Keratinocyte (primary cell): ENCODE data around the gene PAX9. TPM values are rescaled to one million over a fixed set of nuclear protein-coding genes. Genes with fewer than 3 reads are reported as not detected.

Experiments used
- DNase-seq: peaks from one replicate; pipeline ENCODE4 v3.0.0-alpha.2; 2011; ENCODE audit warnings: low read depth, missing footprints, low spot score
- FAIRE-seq: peaks from 2 replicates; lab custom pipeline; 2011; peaks lifted over from hg19 to GRCh38; lab: Jason Lieb, UNC
- H2AFZ ChIP-seq: 2 replicates; pipeline ENCODE4 v1.6.0; 2012; ENCODE audit warnings: low read length, control low read depth, inconsistent platforms; ENCODE audit not compliant: control insufficient read depth
- H3K27ac ChIP-seq: 2 replicates; pipeline ENCODE4 v1.5.1; 2011; ENCODE audit warnings: low read length; ENCODE audit not compliant: control insufficient read depth, insufficient read depth
- H3K27me3 ChIP-seq: 3 replicates; pipeline ENCODE4 v1.6.0; 2011; ENCODE audit warnings: low read length; ENCODE audit not compliant: control insufficient read depth, insufficient read depth; ENCODE audit errors: extremely low read depth
- H3K36me3 ChIP-seq, 2 experiments: 2 replicates in 1 of 2; 3 replicates in 1 of 2; pipeline ENCODE4 v1.5.1; 2011; ENCODE audit warnings: low read length in 2 of 2, mild to moderate bottlenecking in 1 of 2; ENCODE audit not compliant: control insufficient read depth in 2 of 2, insufficient read depth in 2 of 2; ENCODE audit errors: extremely low read depth in 1 of 2
- H3K4me1 ChIP-seq: 3 replicates; pipeline ENCODE4 v1.5.1; 2011; ENCODE audit warnings: low read length; ENCODE audit not compliant: control insufficient read depth, insufficient read depth; ENCODE audit errors: extremely low read depth
- H3K4me2 ChIP-seq: 3 replicates; pipeline ENCODE4 v1.6.0; 2011; ENCODE audit warnings: low read depth, low read length; ENCODE audit not compliant: control insufficient read depth, insufficient read depth; ENCODE audit errors: extremely low read depth
- H3K4me3 ChIP-seq, 3 experiments: fragments of 200-600 bp in 1 of 3; sonication (generic) in 1 of 3; 2 replicates in 2 of 3; 3 replicates in 1 of 3; pipeline ENCODE4 v1.5.1; 2011 to 2016; ENCODE audit warnings: low read length in 3 of 3, mild to moderate bottlenecking in 3 of 3, control low read depth in 2 of 3, inconsistent platforms in 1 of 3, low read depth in 1 of 3, mixed read lengths in 1 of 3, mixed run types in 1 of 3, moderate library complexity in 1 of 3; ENCODE audit not compliant: control insufficient read depth in 2 of 3, insufficient read depth in 2 of 3; ENCODE audit errors: extremely low read depth in 1 of 3
- H3K79me2 ChIP-seq: 2 replicates; pipeline ENCODE4 v1.6.0; 2012; ENCODE audit warnings: low read length; ENCODE audit not compliant: control insufficient read depth, insufficient read depth
- H3K9ac ChIP-seq: 3 replicates; pipeline ENCODE4 v1.6.0; 2011; ENCODE audit warnings: low read length; ENCODE audit not compliant: control insufficient read depth, insufficient read depth; ENCODE audit errors: extremely low read depth
- H3K9me1 ChIP-seq: 3 replicates; pipeline ENCODE4 v1.6.0; 2011; ENCODE audit warnings: low read length; ENCODE audit not compliant: control insufficient read depth, insufficient read depth; ENCODE audit errors: extremely low read depth
- H3K9me3 ChIP-seq: 2 replicates; pipeline ENCODE4 v1.5.1; 2012; ENCODE audit warnings: low read depth, low read length; ENCODE audit not compliant: control insufficient read depth
- H4K20me1 ChIP-seq: 3 replicates; pipeline ENCODE4 v1.6.0; 2011; ENCODE audit warnings: low read length; ENCODE audit not compliant: control insufficient read depth, insufficient read depth; ENCODE audit errors: extremely low read depth
- EZH2 ChIP-seq: IDR thresholded peaks from one replicate; pipeline ENCODE4 v1.6.1; 2012; ENCODE audit warnings: inconsistent platforms, mild to moderate bottlenecking, low read length, moderate library complexity
- dilution Hi-C: fragments of 300-500 bp; cut with MboI; formaldehyde crosslinking; loops from one replicate; pipeline ENCODE4 v1.7.0; 2020; ENCODE audit warnings: low sequenced_read_pairs; ENCODE audit not compliant: extremely low pct_ligation_motif_present
- polyA plus RNA-seq, 5 experiments: library from polyadenylated mRNA; depleted of rRNA in 3 of 5; stranded (reverse) in 3 of 5; stranded (forward) in 1 of 5; unstranded in 1 of 5; fragments of >200 nt; gene quantifications; 1 replicate in 1 of 5; 2 replicates in 3 of 5; 3 replicates in 1 of 5; pipeline versions ENCODE4 v1.2.1 to v1.2.3, GENCODE V29; 2011 to 2012; ENCODE audit warnings: missing spikeins in 2 of 5, low read depth in 1 of 5, low replicate concordance in 1 of 5
- TF ChIP-seq, protein P1 (sequence below), 3 experiments: IDR thresholded peaks in 1 of 3; conservative IDR thresholded peaks in 1 of 3; optimal IDR thresholded peaks in 1 of 3; 2 replicates in 2 of 3; 3 replicates in 1 of 3; pipeline versions ENCODE3 to v1.5.1; 2011; ENCODE audit warnings: low read length in 3 of 3, mild to moderate bottlenecking in 3 of 3, moderate library complexity in 2 of 3, control low read depth in 1 of 3, inconsistent platforms in 1 of 3; ENCODE audit not compliant: insufficient read depth in 2 of 3; ENCODE audit errors: extremely low read depth in 1 of 3

PAX9 gene
- polyA plus RNA-seq, 1 donor (not counting 4 experiments of a cell fraction or from before 2014, with no cell fraction given): 1.1 TPM

DNA sequence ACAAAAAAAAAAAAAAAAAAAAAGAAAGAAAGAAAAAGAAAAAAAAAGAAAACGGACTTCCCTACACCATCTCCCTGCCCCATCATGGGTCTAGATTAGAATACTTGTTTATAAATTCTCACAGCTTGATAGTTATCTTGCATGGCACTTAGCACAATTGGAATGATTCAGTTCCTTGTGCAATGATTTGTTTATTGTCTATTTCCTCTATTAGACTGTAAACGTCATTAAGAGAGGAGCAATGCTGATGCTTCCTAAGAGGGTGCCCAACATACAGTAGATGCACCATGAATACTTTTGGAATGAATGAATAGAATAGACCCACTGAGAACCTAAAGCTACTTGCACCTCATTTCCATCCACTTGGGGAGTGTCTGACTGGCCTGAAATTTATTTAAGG is 40.8 kb downstream of the PAX9 start:
- Histone ChIP-seq H3K9me3 (no peaks in the 10 kb centered on the region), H2AFZ (no peak overlapping the region), H3K4me1 (no peaks in the 10 kb centered on the region), H3K27ac (no peak overlapping the region), H4K20me1 (no peaks in the 10 kb centered on the region), H3K79me2 (no peaks in the 10 kb centered on the region), H3K9me1 (no peaks in the 10 kb centered on the region), H3K4me2 (no peak overlapping the region), H3K4me3 (no peak overlapping the region), H3K36me3 (no peaks in the 10 kb centered on the region), H3K27me3 (no peaks in the 10 kb centered on the region), H3K9ac (no peak overlapping the region)
- dilution Hi-C loops: no loop called here
- no peak for DNase-seq
- TF ChIP-seq EZH2: no peak
- TF ChIP-seq, protein P1, sequence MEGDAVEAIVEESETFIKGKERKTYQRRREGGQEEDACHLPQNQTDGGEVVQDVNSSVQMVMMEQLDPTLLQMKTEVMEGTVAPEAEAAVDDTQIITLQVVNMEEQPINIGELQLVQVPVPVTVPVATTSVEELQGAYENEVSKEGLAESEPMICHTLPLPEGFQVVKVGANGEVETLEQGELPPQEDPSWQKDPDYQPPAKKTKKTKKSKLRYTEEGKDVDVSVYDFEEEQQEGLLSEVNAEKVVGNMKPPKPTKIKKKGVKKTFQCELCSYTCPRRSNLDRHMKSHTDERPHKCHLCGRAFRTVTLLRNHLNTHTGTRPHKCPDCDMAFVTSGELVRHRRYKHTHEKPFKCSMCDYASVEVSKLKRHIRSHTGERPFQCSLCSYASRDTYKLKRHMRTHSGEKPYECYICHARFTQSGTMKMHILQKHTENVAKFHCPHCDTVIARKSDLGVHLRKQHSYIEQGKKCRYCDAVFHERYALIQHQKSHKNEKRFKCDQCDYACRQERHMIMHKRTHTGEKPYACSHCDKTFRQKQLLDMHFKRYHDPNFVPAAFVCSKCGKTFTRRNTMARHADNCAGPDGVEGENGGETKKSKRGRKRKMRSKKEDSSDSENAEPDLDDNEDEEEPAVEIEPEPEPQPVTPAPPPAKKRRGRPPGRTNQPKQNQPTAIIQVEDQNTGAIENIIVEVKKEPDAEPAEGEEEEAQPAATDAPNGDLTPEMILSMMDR (optimal IDR thresholded peaks at IDR 0.05 in 1 of 3, IDR thresholded peaks at IDR 0.05 in 1 of 3, conservative IDR thresholded peaks at IDR 0.05 in 1 of 3; ENCODE audit: extremely low read depth in 1 of 3, insufficient read depth in 2 of 3, low read length in 3 of 3): no peak
- no peak for FAIRE-seq

GRCh38 chr14:36707570-36707969 is 45.9 kb downstream of the PAX9 start:
- H3K27me3 ChIP-seq: no peaks in the 10 kb centered on the region
- H3K4me3 ChIP-seq: no peak overlapping the region
- no peak overlapping the region for H2AFZ ChIP-seq
- H4K20me1 ChIP-seq: no peaks in the 10 kb centered on the region
- H3K27ac ChIP-seq: no peak overlapping the region
- TF ChIP-seq EZH2: no peak
- TF ChIP-seq, protein P1 (optimal IDR thresholded peaks at IDR 0.05 in 1 of 3, IDR thresholded peaks at IDR 0.05 in 1 of 3, conservative IDR thresholded peaks at IDR 0.05 in 1 of 3; ENCODE audit: extremely low read depth in 1 of 3, insufficient read depth in 2 of 3, low read length in 3 of 3): no peak
- no peaks in the 10 kb centered on the region for H3K36me3 ChIP-seq
- H3K9ac ChIP-seq: no peak overlapping the region
- H3K4me1 ChIP-seq: no peaks in the 10 kb centered on the region
- DNase-seq: no peak
- dilution Hi-C loops: no loop called here
- no peaks in the 10 kb centered on the region for H3K9me1 ChIP-seq
- H3K79me2 ChIP-seq: no peaks in the 10 kb centered on the region
- no peaks in the 10 kb centered on the region for H3K9me3 ChIP-seq
- no peak overlapping the region for H3K4me2 ChIP-seq
- no peak for FAIRE-seq
